HEK293 (cell line): ENCODE measurements around the gene METTL23.

Experiments used
- CTCF ChIA-PET: fragments of 350-600 bp; formaldehyde crosslinking; extraction: SDS; loops from one replicate; lab custom pipeline; 2021; ENCODE audit warnings: antibody characterized with exemption; lab: Yijun Ruan, JAX
- POLR2A ChIA-PET: fragments of 300-600 bp; formaldehyde crosslinking; extraction: SDS; loops from one replicate; lab custom pipeline; 2020; ENCODE audit warnings: antibody characterized with exemption, inconsistent platforms; lab: Yijun Ruan, JAX
- H3K27ac ChIP-seq: fragments of 200-500 bp; sonication (Bioruptor generic); 2 replicates; pipeline ENCODE4 v1.5.1; 2014; ENCODE audit warnings: low read depth, low read length, control low read depth, inconsistent platforms; ENCODE audit errors: extremely low read depth
- H3K36me3 ChIP-seq, 2 experiments: fragments of 200-500 bp in 1 of 2; sonication (Bioruptor generic) in 1 of 2; 1 replicate in 1 of 2; 2 replicates in 1 of 2; pipeline ENCODE4 v1.5.1; 2014 to 2017; ENCODE audit warnings: inconsistent platforms in 2 of 2, low read length in 2 of 2; ENCODE audit not compliant: control insufficient read depth in 2 of 2, insufficient read depth in 1 of 2
- H3K4me1 ChIP-seq: fragments of 200-500 bp; sonication (Bioruptor generic); 2 replicates; pipeline ENCODE4 v1.5.1; 2014; ENCODE audit warnings: mild to moderate bottlenecking, low read length, inconsistent platforms; ENCODE audit not compliant: control insufficient read depth, insufficient read depth
- H3K4me3 ChIP-seq: 2 replicates; pipeline ENCODE4 v1.5.1; 2011; ENCODE audit warnings: low read depth, mild to moderate bottlenecking, control low read depth, low read length, moderate library complexity
- H3K9me3 ChIP-seq: fragments of 200-500 bp; sonication (Bioruptor generic); 2 replicates; pipeline ENCODE4 v1.5.1; 2014; ENCODE audit warnings: low read depth, low read length, inconsistent platforms; ENCODE audit not compliant: control insufficient read depth, insufficient read depth
- BCL11A ChIP-seq: fragments of 450-650 bp; formaldehyde crosslinking; IDR thresholded peaks from 2 replicates; pipeline ENCODE4 v1.5.1; 2016; ENCODE audit warnings: low read depth, missing biosample characterization, missing genetic modification characterization
- CTCF ChIP-seq: fragments of 450-650 bp; formaldehyde crosslinking; IDR thresholded peaks from 2 replicates; pipeline ENCODE4 v1.5.1; 2016; ENCODE audit warnings: missing biosample characterization, missing genetic modification characterization
- EGR2 ChIP-seq: fragments of 450-650 bp; formaldehyde crosslinking; IDR thresholded peaks from 2 replicates; pipeline ENCODE4 v1.5.1; 2016; ENCODE audit warnings: low read depth, missing biosample characterization, missing genetic modification characterization
- KLF1 ChIP-seq: fragments of 450-650 bp; formaldehyde crosslinking; IDR thresholded peaks from 2 replicates; pipeline ENCODE4 v1.5.1; 2016; ENCODE audit warnings: missing biosample characterization, missing genetic modification characterization
- SETDB1 ChIP-seq: IDR thresholded peaks from one replicate; pipeline ENCODE4 v1.6.1; 2017; ENCODE audit warnings: mild to moderate bottlenecking, low read length, moderate library complexity, mixed read lengths; ENCODE audit not compliant: insufficient read length
- SP3 ChIP-seq: fragments of 450-650 bp; formaldehyde crosslinking; IDR thresholded peaks from 2 replicates; pipeline ENCODE4 v1.5.1; 2016; ENCODE audit warnings: missing biosample characterization, missing genetic modification characterization
- SP7 ChIP-seq: fragments of 450-650 bp; formaldehyde crosslinking; IDR thresholded peaks from 2 replicates; pipeline ENCODE4 v1.5.1; 2016; ENCODE audit warnings: missing biosample characterization, missing genetic modification characterization
- ZBTB49 ChIP-seq: fragments of 450-650 bp; formaldehyde crosslinking; IDR thresholded peaks from 2 replicates; pipeline ENCODE4 v1.5.1; 2016; ENCODE audit warnings: missing biosample characterization, missing genetic modification characterization, low read depth
- ZFHX2 ChIP-seq: fragments of 450-650 bp; formaldehyde crosslinking; conservative IDR thresholded peaks from 2 replicates; pipeline ENCODE4 v1.5.1; 2016; ENCODE audit warnings: missing biosample characterization, missing genetic modification characterization
- ZIC2 ChIP-seq: fragments of 450-650 bp; formaldehyde crosslinking; IDR thresholded peaks from 2 replicates; pipeline ENCODE4 v1.5.1; 2016; ENCODE audit warnings: missing biosample characterization, missing genetic modification characterization
- ZNF133 ChIP-seq: fragments of 450-650 bp; formaldehyde crosslinking; IDR thresholded peaks from 2 replicates; pipeline ENCODE4 v1.5.1; 2016; ENCODE audit warnings: missing biosample characterization, missing genetic modification characterization
- ZNF19 ChIP-seq: fragments of 450-650 bp; formaldehyde crosslinking; IDR thresholded peaks from 2 replicates; pipeline ENCODE4; 2016; ENCODE audit warnings: missing biosample characterization, missing genetic modification characterization, low read depth
- ZNF292 ChIP-seq: fragments of 450-650 bp; formaldehyde crosslinking; IDR thresholded peaks from 2 replicates; pipeline ENCODE4 v1.5.1; 2016; ENCODE audit warnings: low read depth, missing biosample characterization, missing genetic modification characterization, borderline replicate concordance
- ZNF341 ChIP-seq: fragments of 450-650 bp; formaldehyde crosslinking; IDR thresholded peaks from 2 replicates; pipeline ENCODE4; 2016; ENCODE audit warnings: low read depth, missing biosample characterization, missing genetic modification characterization
- ZNF350 ChIP-seq: fragments of 450-650 bp; formaldehyde crosslinking; IDR thresholded peaks from 2 replicates; pipeline ENCODE4 v1.5.0; 2017; ENCODE audit warnings: missing biosample characterization, mild to moderate bottlenecking, missing genetic modification characterization
- ZNF423 ChIP-seq: fragments of 450-650 bp; formaldehyde crosslinking; IDR thresholded peaks from 2 replicates; pipeline ENCODE4 v1.5.1; 2016; ENCODE audit warnings: missing biosample characterization, missing genetic modification characterization
- ZNF48 ChIP-seq: fragments of 450-650 bp; formaldehyde crosslinking; IDR thresholded peaks from 2 replicates; pipeline ENCODE4 v1.5.1; 2016; ENCODE audit warnings: missing biosample characterization, missing genetic modification characterization
- ZNF510 ChIP-seq: fragments of 450-650 bp; formaldehyde crosslinking; IDR thresholded peaks from 2 replicates; pipeline ENCODE4 v1.5.1; 2018; ENCODE audit warnings: mild to moderate bottlenecking, missing genetic modification characterization, missing biosample characterization; ENCODE audit not compliant: insufficient replicate concordance
- ZNF555 ChIP-seq: fragments of 450-650 bp; formaldehyde crosslinking; conservative IDR thresholded peaks from 2 replicates; pipeline ENCODE4 v1.5.1; 2017; ENCODE audit warnings: missing biosample characterization, mild to moderate bottlenecking, missing genetic modification characterization, inconsistent platforms
- ZNF585B ChIP-seq: fragments of 450-650 bp; formaldehyde crosslinking; IDR thresholded peaks from 2 replicates; pipeline ENCODE4 v1.5.1; 2016; ENCODE audit warnings: missing biosample characterization, missing genetic modification characterization
- ZNF610 ChIP-seq: fragments of 450-650 bp; formaldehyde crosslinking; IDR thresholded peaks from 2 replicates; pipeline ENCODE4 v1.5.1; 2016; ENCODE audit warnings: missing biosample characterization, missing genetic modification characterization, borderline replicate concordance
- ZNF677 ChIP-seq: fragments of 450-650 bp; IDR thresholded peaks from 2 replicates; pipeline ENCODE4 v1.5.0; 2018; ENCODE audit warnings: missing biosample characterization, mild to moderate bottlenecking, missing genetic modification characterization, moderate library complexity
- ZNF785 ChIP-seq: fragments of 450-650 bp; formaldehyde crosslinking; IDR thresholded peaks from 2 replicates; pipeline ENCODE4 v1.5.1; 2016; ENCODE audit warnings: missing biosample characterization, missing genetic modification characterization

Gene METTL23

GRCh38 chr17:76683011-76683755 is 43.5 kb upstream of the METTL23 start:
- POLR2A ChIA-PET, result interaction anchor here (0.6 to 0.9 kb wide), 3 partner anchors 12 to 550 kb away, joined by 3 to 7 read pairs (median 4); no protein-coding TSS in a partner anchor
- CTCF ChIA-PET, result interaction anchor here (0.6 to 14.2 kb wide), 7 partner anchors 14 to 1531 kb away, joined by 3 to 175 read pairs (median 13); partner anchors contain the start of genes BIRC5 and MXRA7
- H3K27ac ChIP-seq, result 0 out of 2 replicates have a peak overlapping the region, but pooled peaks have one; percentile 33
- no peak overlapping the region for H3K4me3 ChIP-seq
- peaks cover 1% of the 10 kb centered on the region for H3K4me1 ChIP-seq
- TF ChIP-seq ZNF350 (tag by site-specific recombination) (no peak), ZNF610 (tag by site-specific recombination) (no peak), EGR2 (no peak), CTCF (tag by site-specific recombination) (0 out of 2 replicates have a peak, but pooled peaks have one; percentile 47), SP3 (no peak)
- TF ChIP-seq, all 188 proteins: peak for 1
- Histone ChIP-seq H3K9me3 (no peaks in the 10 kb centered on the region), H3K36me3 (peaks cover 0 to 53% of the 10 kb centered on the region in 2 experiments; a peak in 1 of 3 replicates)

- Histone ChIP-seq H3K36me3 (peaks cover 0 to 55% of the 10 kb centered on the region in 2 experiments; a peak in 1 of 3 replicates), H3K9me3 (no peaks in the 10 kb centered on the region), H3K4me3 (no peak overlapping the region)
- CTCF ChIA-PET, result interaction anchor here (0.6 to 14.2 kb wide), 8 partner anchors 14 to 231 kb away, joined by 3 to 175 read pairs (median 5); partner anchors contain the start of gene MXRA7
- TF ChIP-seq BCL11A (no peak), SETDB1 (no peak), ZNF133 (tag by site-specific recombination) (no peak), ZNF423 (tag by site-specific recombination) (peak; percentile 46; the same call in 1 of the 2 replicates), ZIC2 (tag by site-specific recombination) (peak; percentile 96), ZNF341 (tag by site-specific recombination) (peak; percentile 88), ZNF48 (tag by site-specific recombination) (no peak)
- TF ChIP-seq, all 188 proteins: peak for 3
- no peak overlapping the region for H3K27ac ChIP-seq
- peaks cover 8% of the 10 kb centered on the region for H3K4me1 ChIP-seq
- POLR2A ChIA-PET, result interaction anchor here (0.6 to 1.1 kb wide), 5 partner anchors 13 to 551 kb away, joined by 3 to 7 read pairs (median 3); no protein-coding TSS in a partner anchor
Observed at GRCh38 chr17:76683921-76684745, 42.5 kb upstream of the METTL23 start.

- ChIA-PET POLR2A (interaction anchor here (0.7 to 1.7 kb wide), 6 partner anchors 13 to 181 kb away, joined by 3 to 7 read pairs (median 3); no protein-coding TSS in a partner anchor), CTCF (interaction anchor here (0.6 to 14.2 kb wide), 5 partner anchors 13 to 316 kb away, joined by 3 to 175 read pairs (median 7); partner anchors contain the start of gene MXRA7)
- Histone ChIP-seq H3K27ac (no peak overlapping the region), H3K4me3 (no peak overlapping the region), H3K36me3 (peaks cover 0 to 55% of the 10 kb centered on the region in 2 experiments; a peak in 2 of 3 replicates), H3K4me1 (peaks cover 11% of the 10 kb centered on the region), H3K9me3 (no peaks in the 10 kb centered on the region)
- TF ChIP-seq ZNF555 (tag by site-specific recombination), result no peak
- no peak for TF ChIP-seq ZNF19 (tag by site-specific recombination)
- no peak for TF ChIP-seq ZNF292 (tag by site-specific recombination)
- TF ChIP-seq ZNF585B (tag by site-specific recombination), result no peak
- TF ChIP-seq SP7 (tag by site-specific recombination), result no peak
- TF ChIP-seq ZFHX2 (tag by site-specific recombination), result no peak
- TF ChIP-seq ZNF677 (tag by site-specific recombination), result no peak
- no peak for TF ChIP-seq ZNF510 (tag by site-specific recombination)
- TF ChIP-seq ZNF785, result no peak
- no peak for TF ChIP-seq KLF1 (tag by site-specific recombination)
- no peak for TF ChIP-seq ZBTB49 (tag by site-specific recombination)
Observed at GRCh38 chr17:76684756-76685155, 41.9 kb upstream of the METTL23 start.
